ENCODE results near the gene AKAP8L. TPM values are rescaled to one million over a fixed set of nuclear protein-coding genes. Genes with fewer than 3 reads are reported as not detected.
A peak's percentile ranks its signal among the peaks of the same experiment; 100 is the strongest.

AKAP8L gene
- total and polyA plus RNA-seq, 12 donors, result 48.3 to 652 (median 131) TPM

GRCh38 chr19:15455996-15456395 lies 37.2 kb upstream of the AKAP8L start:
- 81 to 95% (median 91%) methylated on average over 4 to 9 of the region's 9 CpGs for WGBS, 4 donors
- H3K27me3 ChIP-seq, result peaks cover 21% of the 10 kb centered on the region
- intact Hi-C loops (cut with DNase I), result loop anchor here in 1 of 2 donors (10.0 kb wide), 1 partner anchor 99 kb away; no protein-coding TSS in a partner anchor

GRCh38 chr19:15453906-15454860 lies 35.4 kb upstream of the AKAP8L start:
- 70 to 84% (median 77%) methylated on average over 8 to 17 of the region's 17 CpGs for WGBS, 4 donors
- Histone ChIP-seq H3K9me3 (replicated peaks in 1 of 3) (no peaks in the 10 kb centered on the region), H3K4me1 (replicated peaks in 1 of 2) (peaks cover 2 to 7% of the 10 kb centered on the region in 2 donors), H3K36me3 (replicated peaks in 1 of 2) (no peaks in the 10 kb centered on the region), H3K27ac (no peak overlapping the region), H3K27me3 (peaks cover 21% of the 10 kb centered on the region), H3K4me3 (no peak overlapping the region)
- intact Hi-C loops (cut with DNase I), result loop anchor here (5.0 to 10.0 kb wide), 2 partner anchors 101 to 103 kb away; no protein-coding TSS in a partner anchor
- peak in 2 of 7 donors; percentile 18 to 48 for DNase-seq
- TF ChIP-seq POLR2A (IDR thresholded peaks at IDR 0.05) (no peak), CTCF (IDR thresholded peaks at IDR 0.05) (peak in 1 of 6 experiments; percentile 2)

More at GRCh38 chr19:15455996-15456395, 37.2 kb upstream of the AKAP8L start:
- H3K4me3 ChIP-seq, result no peak overlapping the region
- no peaks in the 10 kb centered on the region for H3K36me3 ChIP-seq (replicated peaks in 1 of 2)
- no peak overlapping the region for H3K27ac ChIP-seq
- no peak for TF ChIP-seq CTCF (IDR thresholded peaks at IDR 0.05)
- no peaks in the 10 kb centered on the region for H3K9me3 ChIP-seq (replicated peaks in 1 of 3)
- peak in 1 of 7 donors; percentile 10 for DNase-seq
- H3K4me1 ChIP-seq (replicated peaks in 1 of 2), result peaks cover 0 to 5% of the 10 kb centered on the region in 2 donors

- peak overlapping the region in 4 of 5 donors; percentile 66 to 87 (median 86) for H3K27ac ChIP-seq
- WGBS, 4 donors, result 3 to 24% (median 19%) methylated on average over 17 to 44 of the region's 44 CpGs
Observed at GRCh38 chr19:15453091-15453578, 34.3 kb upstream of the AKAP8L start.

More at GRCh38 chr19:15453091-15453578, 34.3 kb upstream of the AKAP8L start:
- DNase-seq, result peak; percentile 41 to 67 (median 57)
- peaks cover 21% of the 10 kb centered on the region for H3K27me3 ChIP-seq
- TF ChIP-seq POLR2A (IDR thresholded peaks at IDR 0.05), result no peak
- peak in 5 of 6 experiments; percentile 21 to 50 (median 41) for TF ChIP-seq CTCF (IDR thresholded peaks at IDR 0.05)
- H3K4me1 ChIP-seq (replicated peaks in 1 of 2), result peaks cover 7 to 10% of the 10 kb centered on the region in 2 donors
- H3K9me3 ChIP-seq (replicated peaks in 1 of 3), result no peaks in the 10 kb centered on the region
- no peaks in the 10 kb centered on the region for H3K36me3 ChIP-seq (replicated peaks in 1 of 2)
- peak overlapping the region in 2 of 4 donors; percentile 38 to 61 for H3K4me3 ChIP-seq
- intact Hi-C loops (cut with DNase I), result loop anchor here (5.0 to 10.0 kb wide), 2 partner anchors 102 to 104 kb away; no protein-coding TSS in a partner anchor
